ENCODE measurements around the gene MPV17L2. TPM values are rescaled to one million over a fixed set of nuclear protein-coding genes. Genes with fewer than 3 reads are reported as not detected.

Gene MPV17L2
- total and polyA plus RNA-seq, 2 donors (not counting 3 experiments of a cell fraction or from before 2014, with no cell fraction given) = 13.8 to 27.6 TPM

GRCh38 chr19:18171605-18172327 lies 21.3 kb upstream of the MPV17L2 start:
- CTCF ChIA-PET = interaction anchor here (1.0 to 2.0 kb wide), 3 partner anchors 11 to 59 kb away, joined by 6 to 28 read pairs (median 7); no protein-coding TSS in a partner anchor
- Histone ChIP-seq H3K79me2 (ENCODE audit: control insufficient read depth, insufficient read depth, low read length) (no peaks in the 10 kb centered on the region), H3K9ac (replicated peaks; ENCODE audit: extremely low read depth, insufficient read depth, low read length) (no peak overlapping the region), H3K36me3 (ENCODE audit: control insufficient read depth in 2 of 2, extremely low read depth in 1 of 2, insufficient read depth in 2 of 2, low read length in 2 of 2) (peaks cover 8 to 15% of the 10 kb centered on the region in 2 experiments), H4K20me1 (replicated peaks; ENCODE audit: control insufficient read depth, extremely low read depth, insufficient read depth, low read length) (no peaks in the 10 kb centered on the region), H3K4me2 (ENCODE audit: insufficient read depth, low read length) (no peak overlapping the region), H3K4me3 (replicated peaks in 1 of 3; ENCODE audit: insufficient read depth in 1 of 3, low read depth in 1 of 3, low read length in 3 of 3) (no peak overlapping the region), H3K4me1 (ENCODE audit: control insufficient read depth, extremely low read depth, insufficient read depth, low read length) (peaks cover 3% of the 10 kb centered on the region), H3K9me3 (replicated peaks; ENCODE audit: control insufficient read depth, insufficient read depth, low read length) (no peaks in the 10 kb centered on the region), H3K27me3 (ENCODE audit: control insufficient read depth in 2 of 2, insufficient read depth in 2 of 2, low read length in 2 of 2) (peaks cover 0 to 2% of the 10 kb centered on the region in 2 experiments), H2AFZ (ENCODE audit: low read depth, low read length) (no peak overlapping the region), H3K27ac (ENCODE audit: insufficient read depth, low read depth, low read length) (no peak overlapping the region), H3K9me1 (replicated peaks; ENCODE audit: control insufficient read depth, extremely low read depth, insufficient read depth, low read length) (no peaks in the 10 kb centered on the region)
- intact Hi-C loops (cut with micrococcal nuclease) = no loop called here
- dilution Hi-C loops (cut with MboI; ENCODE audit: extremely low pct_ligation_motif_present, low sequenced_read_pairs) = no loop called here
- DNase-seq (ENCODE audit: low read depth, low spot score) (no peak), FAIRE-seq (no peak)
- POLR2A ChIA-PET = no interaction called here
- no peak for TF ChIP-seq MAX (IDR thresholded peaks at IDR 0.05; ENCODE audit: insufficient read depth, insufficient read length)
- TF ChIP-seq FOS (IDR thresholded peaks at IDR 0.05; ENCODE audit: borderline replicate concordance, insufficient read depth, low read length) = no peak
- TF ChIP-seq EZH2 (IDR thresholded peaks at IDR 0.05; ENCODE audit: borderline replicate concordance, low read depth, low read length, severe bottlenecking) = no peak
- no peak for TF ChIP-seq POLR2AphosphoS5 (IDR thresholded peaks at IDR 0.05; ENCODE audit: insufficient read depth, low read depth, low read length)
- no peak for TF ChIP-seq CTCF (IDR thresholded peaks at IDR 0.05; ENCODE audit: extremely low read depth in 1 of 2, insufficient read depth in 1 of 2, low read depth in 1 of 2, low read length in 2 of 2)
- no peak for TF ChIP-seq MYC (IDR thresholded peaks at IDR 0.05; ENCODE audit: low read depth, low read length)
- no TSS peak for BruUV-seq (replicated peaks)
